B cell (primary cell): ENCODE data around the gene SIL1.
"Not testable (repeated sequence)": the region's sequence is repeated elsewhere in the genome, so short reads cannot be mapped to it uniquely, and the experiment has no call there.

Experiments
- CTCF ChIP-seq: fragments of 200-600 bp; IDR thresholded peaks from one replicate; pipeline ENCODE4 v1.8.0; 2022; ENCODE audit warnings: antibody characterized with exemption, mild to moderate bottlenecking
- EZH2 ChIP-seq: IDR thresholded peaks from 2 replicates; pipeline ENCODE4 v1.6.1; 2012; ENCODE audit warnings: borderline replicate concordance, low read depth, mild to moderate bottlenecking, moderate library complexity, low read length; ENCODE audit not compliant: insufficient read depth, poor library complexity, severe bottlenecking

- TF ChIP-seq CTCF, EZH2: not testable (repeated sequence)
Observed at GRCh38 chr5:139192906-139193305, 5.3 kb downstream of the SIL1 start.
